Erythroblast (primary cell): Measurements from ENCODE around the gene VPS52.

Experiments used
- GATA1 ChIP-seq: IDR thresholded peaks from 2 replicates; pipeline ENCODE4 v1.6.1; 2011; ENCODE audit warnings: low read depth, mild to moderate bottlenecking, control low read depth, low read length, moderate library complexity
- POLR2A ChIP-seq: IDR thresholded peaks from 2 replicates; pipeline ENCODE4 v1.6.1; 2011; ENCODE audit warnings: mild to moderate bottlenecking, low read length

GRCh38 chr6:33243476-33243875 is 28.2 kb downstream of the VPS52 start:
- no peak for TF ChIP-seq POLR2A
- no peak for TF ChIP-seq GATA1
